K562 (cell line): Measurements from ENCODE around the gene ZMPSTE24. TPM values are rescaled to one million over a fixed set of nuclear protein-coding genes. Genes with fewer than 3 reads are reported as not detected.

Experiments
- CTCF ChIP-seq, 3 experiments: IDR thresholded peaks in 2 of 3; conservative IDR thresholded peaks in 1 of 3; 2 replicates each; pipeline ENCODE4 v1.5.1; 2011 to 2012; ENCODE audit warnings: low read length in 3 of 3, mild to moderate bottlenecking in 3 of 3, control low read depth in 2 of 3, improper control_type of control experiment in 1 of 3, inconsistent platforms in 1 of 3, low read depth in 1 of 3, mixed read lengths in 1 of 3, moderate library complexity in 1 of 3; ENCODE audit not compliant: insufficient read depth in 2 of 3
- E2F1 ChIP-seq: sonication (generic); formaldehyde crosslinking; IDR thresholded peaks from 2 replicates; pipeline ENCODE4 v1.8.1; 2023; ENCODE audit warnings: mild to moderate bottlenecking, missing genetic modification reagents, moderate library complexity
- L3MBTL2 ChIP-seq: fragments of 450-650 bp; IDR thresholded peaks from 2 replicates; pipeline ENCODE4 v1.6.1; 2016; ENCODE audit warnings: mild to moderate bottlenecking, moderate library complexity
- NFIX ChIP-seq: fragments of 250-450 bp; sonication (Bioruptor Pico); IDR thresholded peaks from 2 replicates; pipeline ENCODE4 v1.4.0; 2020; ENCODE audit warnings: low read depth, mild to moderate bottlenecking, moderate library complexity
- RB1 ChIP-seq: fragments of 450-650 bp; IDR thresholded peaks from 2 replicates; pipeline ENCODE4 v1.6.1; 2017; ENCODE audit warnings: low read depth, mild to moderate bottlenecking
- RBM15 ChIP-seq: fragments of 200-400 bp; formaldehyde crosslinking; IDR thresholded peaks from 2 replicates; pipeline ENCODE4 v1.6.1; 2018; ENCODE audit warnings: mild to moderate bottlenecking, low read length, moderate library complexity; ENCODE audit not compliant: insufficient read depth
- SPI1 ChIP-seq: IDR thresholded peaks from 2 replicates; pipeline ENCODE4 v1.6.1; 2011; ENCODE audit warnings: low read depth, low read length, control low read depth, borderline replicate concordance
- ZFX ChIP-seq: sonication (generic); formaldehyde crosslinking; IDR thresholded peaks from 2 replicates; pipeline ENCODE4 v1.8.0; 2022; ENCODE audit warnings: mild to moderate bottlenecking, missing genetic modification reagents, moderate library complexity
- ZNF583 ChIP-seq: fragments of 250-450 bp; sonication (Bioruptor Pico); IDR thresholded peaks from 2 replicates; pipeline ENCODE4 v1.4.0; 2020
- ZNF589 ChIP-seq: fragments of 200-800 bp; sonication (Bioruptor generic); IDR thresholded peaks from 2 replicates; pipeline ENCODE4 v1.6.1; 2016; ENCODE audit warnings: low read depth, missing genetic modification characterization, missing compliant biosample characterization
- ZNF639 ChIP-seq, 2 experiments: fragments of 200-800 bp in 1 of 2; sonication (Bioruptor generic) in 1 of 2; sonication (generic) in 1 of 2; formaldehyde crosslinking in 1 of 2; IDR thresholded peaks in 1 of 2; conservative IDR thresholded peaks in 1 of 2; 2 replicates each; pipeline versions ENCODE4 v1.5.0 to v1.6.1; 2016 to 2020; ENCODE audit warnings: missing compliant biosample characterization in 1 of 2, missing genetic modification characterization in 1 of 2, missing genetic modification reagents in 1 of 2
- polyA plus RNA-seq, 8 experiments: library from polyadenylated mRNA; depleted of rRNA in 4 of 8; stranded (reverse) in 5 of 8; unstranded in 3 of 8; fragments of >200 nt; fragmentation: Nextera tagmentation in 2 of 8; fragmentation: Illumina TruSeq in 1 of 8; extraction: Ambion mirVana in 2 of 8; extraction: Trizol in 1 of 8; gene quantifications; 2 replicates each; pipeline versions ENCODE4 v1.2.1 to v1.2.3, GENCODE V29; 2011 to 2014; ENCODE audit warnings: inconsistent platforms in 1 of 8, missing spikeins in 1 of 8
- total RNA-seq, 7 experiments: library from RNA; depleted of rRNA in 6 of 7; stranded (reverse); fragments of >200 nt in 6 of 7; fragmentation: Illumina TruSeq in 2 of 7; extraction: Trizol in 2 of 7; gene quantifications; 2 replicates each; pipeline versions ENCODE4 v1.2.1 to v1.2.3, GENCODE V29; 2011 to 2021; ENCODE audit warnings: low replicate concordance in 1 of 7

ZMPSTE24 gene
- total and polyA plus RNA-seq, 9 of the 15 experiments (the other 6 are each of a cell fraction or from before 2014, with no cell fraction given), result 30.7 to 75.9 (median 64.3) TPM

- TF ChIP-seq RBM15 (no peak), L3MBTL2 (peak; percentile 45; the same call in 1 of the 2 replicates), ZNF589 (no peak), NFIX (CRISPR knock-in tag) (peak; percentile 51; the same call in 1 of the 2 replicates), RB1 (0 out of 2 replicates have a peak, but pooled peaks have one; percentile 20), ZNF639 (CRISPR knock-in tag; conservative IDR thresholded peaks at IDR 0.05 in 1 of 2, IDR thresholded peaks at IDR 0.05 in 1 of 2) (0 out of 4 replicates have a peak, but pooled peaks of 1 of the 2 experiments have one; percentile 24), ZNF583 (CRISPR knock-in tag) (peak; percentile 11; the same call in 1 of the 2 replicates), CTCF (IDR thresholded peaks at IDR 0.05 in 2 of 3, conservative IDR thresholded peaks at IDR 0.05 in 1 of 3; ENCODE audit: insufficient read depth in 2 of 3, low read depth in 1 of 3, low read length in 3 of 3) (peak in 1 of 3 experiments; percentile 26; a peak in 1 of 6 replicates), E2F1 (CRISPR knock-in tag) (no peak), SPI1 (peak; percentile 81; the same call in 1 of the 2 replicates), ZFX (CRISPR knock-in tag) (peak; percentile 52; the same call in 1 of the 2 replicates)
Observed at GRCh38 chr1:40312238-40313205, 54.5 kb downstream of the ZMPSTE24 start (continued).
